Head of caudate nucleus (tissue), 42 donors: ENCODE results near the gene CLDN15.

Experiments
- DNase-seq, 42 donors: peaks; one replicate each; pipeline versions ENCODE4 v3.0.0 to v3.0.0-alpha.2; 2020 to 2021; ENCODE audit warnings: mixed read lengths in 7 of 42
- intact Hi-C: fragments of 100-400 bp; cut with DNase I; formaldehyde crosslinking; loops from one replicate; pipeline ENCODE4 v1.15.0; 2022

CLDN15 gene

GRCh38 chr7:101232141-101232850, 5.3 kb downstream of the CLDN15 start:
- peak; percentile 57 to 92 (median 79) for DNase-seq
- intact Hi-C loops = no loop called here

DNA sequence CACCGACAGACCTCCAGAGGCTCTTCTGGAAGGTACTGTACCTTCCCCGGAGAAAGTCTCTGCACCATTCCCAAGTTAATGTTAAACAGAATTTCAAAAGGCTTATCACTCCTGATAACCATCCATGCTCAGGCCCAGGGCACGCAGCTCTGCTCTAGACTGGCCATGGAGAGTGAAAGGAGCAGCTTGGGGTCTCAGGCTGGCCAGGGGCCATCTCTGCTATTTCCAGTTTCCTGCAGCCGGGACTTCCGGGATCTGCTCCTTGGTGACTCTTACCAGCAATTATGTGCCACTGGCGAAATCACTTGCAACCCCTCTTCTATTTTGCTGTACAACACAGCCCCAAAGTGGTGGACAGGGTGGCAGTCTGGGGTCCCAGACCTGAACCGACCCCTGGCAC, 6.0 kb downstream of the CLDN15 start:
- intact Hi-C loops = no loop called here

DNA sequence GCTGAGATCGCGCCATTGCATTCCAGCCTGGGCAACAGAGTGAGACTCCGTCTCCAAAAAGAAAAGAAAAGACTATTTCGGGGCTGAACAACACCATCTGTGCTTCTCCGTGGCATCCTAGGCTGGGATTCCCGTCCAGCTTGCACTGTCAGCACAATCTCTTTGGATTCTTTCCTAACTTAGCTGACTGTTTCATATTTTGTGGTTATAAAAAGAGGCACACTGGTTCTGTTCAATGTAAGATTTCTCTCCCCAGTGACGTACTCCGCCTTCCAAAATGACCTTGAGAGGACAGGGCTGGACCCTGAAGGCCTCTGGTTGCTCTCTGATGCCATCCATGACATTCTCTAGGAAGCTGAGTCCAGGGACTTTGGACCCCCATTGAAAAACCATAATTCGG, 10.9 kb downstream of the CLDN15 start:
- DNase-seq = no peak
- intact Hi-C loops = no loop called here

More for the DNA sequence above, 6.0 kb downstream of the CLDN15 start:
- DNase-seq = no peak

DNA sequence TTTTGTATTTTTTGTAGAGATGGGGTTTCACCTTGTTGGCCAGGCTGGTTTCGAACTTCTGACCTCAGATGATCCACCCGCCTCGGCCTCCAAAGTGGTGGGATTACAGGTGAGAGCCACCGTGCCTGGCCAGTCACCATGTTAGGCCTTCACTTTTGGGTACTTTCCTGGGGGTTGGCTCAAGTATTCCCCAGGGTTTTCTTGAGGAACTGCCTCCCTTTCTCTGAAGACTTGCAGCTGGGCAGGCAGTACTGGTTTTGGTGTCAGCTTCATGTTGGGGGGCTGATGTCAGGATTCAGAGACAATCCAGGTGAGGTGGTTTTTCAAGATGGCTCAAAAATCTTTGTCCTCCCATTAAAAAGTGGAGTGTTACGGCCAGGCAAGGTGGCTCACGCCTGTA, 12.0 kb downstream of the CLDN15 start:
- intact Hi-C loops = no loop called here
- no peak for DNase-seq

DNA sequence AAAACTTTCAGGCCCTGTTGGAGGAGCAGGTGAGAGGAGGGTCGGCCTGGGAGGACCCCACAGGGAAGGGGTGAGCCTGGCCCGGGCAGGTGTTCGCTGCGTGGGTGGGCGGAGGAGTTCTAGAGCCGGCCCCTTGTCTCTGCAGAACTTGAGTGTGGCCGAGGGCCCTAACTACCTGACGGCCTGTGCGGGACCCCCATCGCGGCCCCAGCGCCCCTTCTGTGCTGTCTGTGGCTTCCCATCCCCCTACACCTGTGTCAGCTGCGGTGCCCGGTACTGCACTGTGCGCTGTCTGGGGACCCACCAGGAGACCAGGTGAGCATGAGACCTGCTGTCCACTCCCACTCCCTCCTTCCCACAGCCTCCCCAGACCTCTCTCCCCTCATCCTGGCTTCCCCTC, 14.1 kb downstream of the CLDN15 start:
- intact Hi-C loops = no loop called here
- no peak for DNase-seq

GRCh38 chr7:101222275-101222830, 15.2 kb downstream of the CLDN15 start:
- intact Hi-C loops = no loop called here
- DNase-seq = no peak

GRCh38 chr7:101220295-101220694, 17.3 kb downstream of the CLDN15 start:
- intact Hi-C loops = no loop called here
- DNase-seq = no peak

- DNase-seq = peak in 2 of 42 donors; percentile 19 to 41
- intact Hi-C loops = loop anchor here (2.0 to 10.0 kb wide), 2 partner anchors 26 to 66 kb away; partner anchors contain the start of gene FIS1
Observed at GRCh38 chr7:101218236-101219125, 19.1 kb downstream of the CLDN15 start.

DNA sequence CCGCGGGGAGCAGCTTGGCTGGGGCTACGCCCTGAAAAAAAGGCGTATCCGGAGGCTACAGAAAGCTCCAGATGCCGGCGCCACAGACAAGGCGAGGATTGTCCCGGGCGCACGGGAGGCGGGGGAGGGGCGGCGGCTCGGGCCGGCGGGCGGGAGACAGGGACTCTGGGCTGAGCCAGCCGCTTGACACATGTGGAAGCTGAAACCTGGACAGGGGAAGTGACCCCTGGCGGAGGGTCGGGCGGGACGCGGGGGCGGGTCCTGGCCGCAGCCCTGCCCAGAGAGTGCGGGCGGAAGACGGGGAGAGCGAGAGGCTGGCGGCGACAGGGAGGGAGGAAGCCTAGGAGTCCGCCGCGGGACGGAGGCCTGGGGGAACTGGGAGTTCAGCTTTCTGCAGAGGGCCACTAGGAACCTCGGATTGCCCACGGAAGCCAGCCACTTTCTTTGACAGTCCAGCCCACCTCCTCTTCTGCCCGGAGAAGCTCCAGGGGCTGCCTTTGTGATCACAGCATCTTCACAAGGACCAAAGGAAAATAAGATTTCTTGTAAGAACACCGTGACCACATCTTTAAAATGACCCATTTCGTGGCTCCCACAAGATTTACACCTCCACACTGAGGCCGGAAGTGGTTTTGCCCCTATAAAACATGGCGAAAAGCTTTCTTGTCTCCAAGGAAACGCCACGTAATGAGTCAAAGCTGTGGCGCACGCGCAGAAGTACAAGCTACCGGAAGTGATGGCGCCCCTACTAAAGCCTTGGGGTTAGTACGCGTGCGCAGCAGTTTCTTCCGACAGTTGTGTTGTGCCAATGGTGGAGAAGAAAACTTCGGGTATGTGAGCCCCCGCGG, 20.0 kb downstream of the CLDN15 start, which contains the start of the genes PLOD3 and ZNHIT1:
PLOD3 (minus strand) TSS at position 194 of the 848 bp plus-strand sequence. CDS start 307 bp downstream, outside the sequence.
ZNHIT1 (plus strand) TSS at position 778 of the 848 bp plus-strand sequence; CDS start at position 809, 31 bp downstream.
- intact Hi-C loops = loop anchor here (2.0 to 10.0 kb wide), 2 partner anchors 27 to 67 kb away; partner anchors contain the start of gene FIS1
- DNase-seq = peak; percentile 88 to 99 (median 95)

- DNase-seq = peak in 4 of 42 donors; percentile 10 to 43 (median 24)
- intact Hi-C loops = loop anchor here (10.0 kb wide), 1 partner anchor 68 kb away; no protein-coding TSS in a partner anchor
Observed at GRCh38 chr7:101216860-101217387, 20.7 kb downstream of the CLDN15 start.

- peak in 4 of 42 donors; percentile 21 to 44 (median 26) for DNase-seq
- intact Hi-C loops = loop anchor here (10.0 kb wide), 1 partner anchor 69 kb away; no protein-coding TSS in a partner anchor
Observed at GRCh38 chr7:101216001-101216859, 21.4 kb downstream of the CLDN15 start.

DNA sequence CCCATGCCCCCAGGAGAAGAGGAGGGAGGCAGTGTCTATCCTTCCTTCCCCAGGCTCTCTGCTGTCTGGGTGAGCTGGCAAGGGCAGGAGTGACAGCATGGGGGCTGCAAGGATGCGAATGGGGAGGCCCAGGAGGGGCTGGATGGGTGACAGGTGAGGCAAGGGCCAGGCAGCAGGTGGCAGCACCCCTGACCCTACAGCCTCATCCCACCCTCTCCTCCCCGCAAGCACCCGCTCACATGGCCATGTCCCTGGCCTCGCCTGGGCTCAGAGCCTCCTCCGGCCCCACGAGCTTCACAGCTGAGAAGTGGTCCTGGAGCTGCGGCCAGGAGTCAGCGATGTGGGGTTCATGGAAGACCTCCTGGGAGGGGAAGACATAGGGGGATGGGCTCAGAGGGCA, 25.6 kb downstream of the CLDN15 start:
- intact Hi-C loops = loop anchor here (10.0 kb wide), 1 partner anchor 73 kb away; no protein-coding TSS in a partner anchor
- DNase-seq = no peak

DNA sequence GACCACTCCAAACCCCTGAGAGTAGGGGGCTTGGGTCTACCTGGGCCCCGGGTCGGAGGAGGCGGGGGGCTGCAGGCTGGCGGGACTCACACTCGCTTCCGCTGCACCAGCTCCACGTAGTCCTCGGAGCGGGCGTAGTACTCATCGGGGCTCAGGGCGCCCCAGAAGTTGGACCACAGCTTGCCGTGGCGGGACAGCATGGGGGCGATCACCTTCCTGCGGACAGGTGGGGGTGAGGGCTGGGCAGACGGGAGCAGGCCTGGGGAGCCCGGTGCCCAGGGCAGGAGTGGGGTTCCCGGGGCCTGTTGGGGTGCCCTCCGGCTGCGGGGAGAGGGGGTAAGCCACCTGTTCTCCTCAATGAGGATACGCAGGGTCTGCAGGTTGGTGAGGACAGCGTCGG, 26.1 kb downstream of the CLDN15 start:
- intact Hi-C loops = loop anchor here (10.0 kb wide), 1 partner anchor 73 kb away; no protein-coding TSS in a partner anchor
- DNase-seq = no peak

DNA sequence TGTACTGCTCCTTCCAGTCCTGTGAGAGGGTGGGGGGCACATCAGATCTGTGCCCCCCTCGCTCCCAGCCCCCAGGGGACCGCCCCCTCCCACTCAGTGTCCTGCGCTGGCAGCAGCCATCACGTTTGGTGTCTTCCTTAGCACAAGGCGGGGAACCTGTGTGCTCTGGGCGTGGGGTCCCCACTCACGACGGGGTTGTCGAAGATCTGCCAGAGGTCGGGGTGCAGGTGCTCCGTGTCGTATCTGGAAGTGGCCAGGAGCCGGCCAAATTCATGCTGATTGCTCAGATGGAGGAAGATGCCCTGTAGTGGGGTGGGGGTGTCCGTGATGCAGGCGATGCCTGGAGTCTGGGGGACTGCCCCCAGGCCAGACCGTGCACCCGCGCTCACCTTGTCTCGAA, 27.5 kb downstream of the CLDN15 start:
- intact Hi-C loops = loop anchor here (10.0 kb wide), 1 partner anchor 75 kb away; no protein-coding TSS in a partner anchor
- no peak for DNase-seq

DNA sequence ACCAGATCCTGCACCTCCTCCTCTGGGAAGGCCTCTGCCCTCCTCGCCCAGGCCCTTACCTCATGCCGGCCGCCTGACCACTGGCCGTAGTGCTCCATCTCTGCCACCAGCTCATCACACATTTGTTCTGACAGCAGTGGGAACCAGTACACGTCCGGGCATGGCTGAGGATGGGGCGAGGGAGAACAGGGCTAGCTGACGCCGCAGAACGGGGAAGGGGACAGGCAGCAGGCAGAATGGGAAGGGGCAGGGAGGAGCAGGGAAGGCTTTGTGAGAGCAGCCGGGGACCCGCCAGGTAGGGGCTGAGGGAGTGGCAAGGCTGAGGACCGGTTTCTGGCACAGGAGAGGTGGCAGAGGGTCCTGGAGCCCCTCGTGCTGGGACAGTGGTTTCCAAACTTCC, 28.8 kb downstream of the CLDN15 start:
- intact Hi-C loops = no loop called here
- no peak for DNase-seq

GRCh38 chr7:101207459-101207858, 30.1 kb downstream of the CLDN15 start:
- intact Hi-C loops = no loop called here
- DNase-seq = no peak

GRCh38 chr7:101206665-101207042, 30.9 kb downstream of the CLDN15 start:
- intact Hi-C loops = no loop called here
- DNase-seq = no peak
